ENCODE results near the gene FOXA3.
A peak's percentile ranks its signal among the peaks of the same experiment; 100 is the strongest.

The FOXA3 gene

DNA sequence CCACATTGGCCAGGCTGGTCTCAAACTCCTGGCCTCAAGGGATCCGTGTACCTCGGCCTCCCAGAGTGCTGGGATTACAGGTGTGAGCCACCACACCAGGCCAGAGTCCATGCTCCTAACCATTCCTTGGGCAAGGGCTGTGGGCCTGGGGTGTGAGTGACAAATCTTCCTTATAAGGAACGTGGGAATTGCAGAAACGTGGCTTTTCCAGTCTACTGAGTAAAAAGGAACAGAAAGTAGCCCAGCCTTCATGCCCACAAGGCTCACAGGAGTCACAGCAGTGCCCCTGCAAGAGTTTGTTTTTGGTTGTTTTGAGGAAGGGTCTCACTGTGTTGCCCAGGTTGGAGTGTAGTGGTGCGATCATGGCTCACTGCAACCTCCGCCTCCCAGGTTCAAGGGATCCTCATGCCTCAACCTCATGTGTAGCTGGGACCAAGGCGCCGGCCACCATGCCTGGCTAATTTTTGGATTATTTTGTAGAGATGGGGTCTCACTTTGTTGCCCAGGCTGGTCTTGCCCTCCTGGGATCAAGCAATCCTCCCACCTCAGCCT, 33.2 kb downstream of the FOXA3 start:
- no peak overlapping the region for H3K4me3 ChIP-seq (ENCODE audit: low read length)
- DNase-seq (ENCODE audit: low read depth), result no peak
- TF ChIP-seq, protein P1, sequence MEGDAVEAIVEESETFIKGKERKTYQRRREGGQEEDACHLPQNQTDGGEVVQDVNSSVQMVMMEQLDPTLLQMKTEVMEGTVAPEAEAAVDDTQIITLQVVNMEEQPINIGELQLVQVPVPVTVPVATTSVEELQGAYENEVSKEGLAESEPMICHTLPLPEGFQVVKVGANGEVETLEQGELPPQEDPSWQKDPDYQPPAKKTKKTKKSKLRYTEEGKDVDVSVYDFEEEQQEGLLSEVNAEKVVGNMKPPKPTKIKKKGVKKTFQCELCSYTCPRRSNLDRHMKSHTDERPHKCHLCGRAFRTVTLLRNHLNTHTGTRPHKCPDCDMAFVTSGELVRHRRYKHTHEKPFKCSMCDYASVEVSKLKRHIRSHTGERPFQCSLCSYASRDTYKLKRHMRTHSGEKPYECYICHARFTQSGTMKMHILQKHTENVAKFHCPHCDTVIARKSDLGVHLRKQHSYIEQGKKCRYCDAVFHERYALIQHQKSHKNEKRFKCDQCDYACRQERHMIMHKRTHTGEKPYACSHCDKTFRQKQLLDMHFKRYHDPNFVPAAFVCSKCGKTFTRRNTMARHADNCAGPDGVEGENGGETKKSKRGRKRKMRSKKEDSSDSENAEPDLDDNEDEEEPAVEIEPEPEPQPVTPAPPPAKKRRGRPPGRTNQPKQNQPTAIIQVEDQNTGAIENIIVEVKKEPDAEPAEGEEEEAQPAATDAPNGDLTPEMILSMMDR (conservative IDR thresholded peaks at IDR 0.05; ENCODE audit: low read depth, low read length), result no peak

- no peak overlapping the region for H3K4me3 ChIP-seq (ENCODE audit: low read length)
- TF ChIP-seq, protein P1 (conservative IDR thresholded peaks at IDR 0.05; ENCODE audit: low read depth, low read length), result no peak
- no peak for DNase-seq (ENCODE audit: low read depth)
Observed at GRCh38 chr19:45899253-45899652, 35.1 kb downstream of the FOXA3 start.

GRCh38 chr19:45899919-45900589, 35.9 kb downstream of the FOXA3 start:
- H3K4me3 ChIP-seq (ENCODE audit: low read length), result no peak overlapping the region
- DNase-seq (ENCODE audit: low read depth), result no peak
- TF ChIP-seq, protein P1 (conservative IDR thresholded peaks at IDR 0.05; ENCODE audit: low read depth, low read length), result no peak

DNA sequence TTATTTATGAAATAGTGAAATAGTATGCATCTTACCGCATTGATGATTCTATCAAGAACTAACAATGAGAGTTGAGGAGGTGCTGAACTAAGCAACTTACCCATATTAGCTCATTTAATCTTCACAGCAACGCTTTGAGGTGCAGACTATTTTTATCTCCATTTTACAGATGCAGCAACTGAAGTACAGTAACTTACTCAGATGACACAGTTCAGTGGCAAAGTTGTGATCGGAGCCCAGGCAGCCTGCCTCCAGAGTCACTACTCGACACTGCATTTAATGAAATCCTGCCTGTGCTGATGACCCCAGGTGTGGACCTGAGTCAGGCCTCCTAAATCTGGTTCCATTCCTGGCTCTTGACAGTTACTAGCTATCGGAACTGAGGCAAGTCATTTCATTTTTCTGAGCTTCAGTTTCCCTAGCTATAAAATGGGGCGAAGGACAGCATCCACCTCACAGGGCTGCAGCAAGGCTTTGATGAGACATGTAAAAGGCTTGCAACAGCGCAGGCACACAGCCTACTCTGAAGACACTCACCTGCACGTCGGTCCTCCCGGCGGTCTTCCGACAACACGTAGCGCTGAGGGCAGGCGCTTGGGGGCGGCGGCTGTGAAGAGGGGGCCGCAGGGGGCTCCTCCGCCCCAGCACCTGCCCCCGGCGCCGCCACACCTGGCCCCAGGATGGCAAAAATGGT, 36.8 kb downstream of the FOXA3 start:
- H3K4me3 ChIP-seq (ENCODE audit: low read length), result peak overlapping the region; percentile 37
- no peak for DNase-seq (ENCODE audit: low read depth)

DNA sequence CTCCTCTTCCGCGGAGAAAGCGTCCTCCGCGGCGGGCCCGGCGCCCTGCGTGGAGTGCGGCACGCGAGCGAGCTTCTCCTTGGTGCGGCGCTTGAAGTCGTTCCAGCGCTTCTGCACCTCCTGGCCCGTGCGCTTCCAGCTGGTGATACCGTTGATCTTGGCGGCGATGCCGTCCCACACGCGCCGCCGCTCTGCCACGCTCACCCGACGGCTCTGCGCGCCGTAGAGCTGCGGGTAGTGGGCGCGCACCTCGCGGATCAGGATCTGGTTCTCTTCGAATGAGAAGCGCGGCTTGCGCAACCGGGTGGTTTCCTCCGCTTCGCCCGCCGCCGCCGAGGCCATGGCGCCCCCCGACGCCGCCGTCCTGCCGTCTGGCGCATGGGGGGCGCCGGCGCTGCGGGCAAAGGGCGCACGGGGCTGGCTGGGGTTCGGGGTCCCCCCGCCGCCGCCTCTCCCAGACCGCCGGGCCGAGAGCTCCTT, 37.3 kb downstream of the FOXA3 start:
- no peak for DNase-seq (ENCODE audit: low read depth)
- peak overlapping the region; percentile 37 for H3K4me3 ChIP-seq (ENCODE audit: low read length)
- TF ChIP-seq, protein P1 (conservative IDR thresholded peaks at IDR 0.05; ENCODE audit: low read depth, low read length), result no peak

More for the DNA sequence above, 36.8 kb downstream of the FOXA3 start:
- TF ChIP-seq, protein P1 (conservative IDR thresholded peaks at IDR 0.05; ENCODE audit: low read depth, low read length), result no peak

- peak within 1 kb of the TSS; percentile 83 for H3K4me3 ChIP-seq (ENCODE audit: low read length)
- DNase-seq (ENCODE audit: low read depth), result no peak
- TF ChIP-seq, protein P1 (conservative IDR thresholded peaks at IDR 0.05; ENCODE audit: low read depth, low read length), result no peak
Observed at GRCh38 chr19:45901912-45902650, 38.0 kb downstream of the FOXA3 start, which contains the start of gene MYPOP. Gene MYPOP, minus strand, starts transcription at chr19:45902613. Its CDS starts 840 bp downstream, at chr19:45901773.

Data from retinal pigment epithelial cell (primary cell).